D721Med (cell line): Measurements from ENCODE around the gene B2M.
A peak's percentile ranks its signal among the peaks of the same experiment; 100 is the strongest.
"Not testable (repeated sequence)": the region's sequence is repeated elsewhere in the genome, so short reads cannot be mapped to it uniquely, and the experiment has no call there.

ENCODE experiments used
- DNase-seq: peaks from one replicate; pipeline ENCODE4 v3.0.0; 2011; ENCODE audit warnings: low spot score; ENCODE audit not compliant: insufficient read length
- FAIRE-seq: peaks from 2 replicates; lab custom pipeline; 2011; peaks lifted over from hg19 to GRCh38; lab: Jason Lieb, UNC
- CTCF ChIP-seq: IDR thresholded peaks from 2 replicates; pipeline ENCODE4 v1.5.1; 2012; ENCODE audit warnings: mild to moderate bottlenecking, control low read depth; ENCODE audit not compliant: insufficient read depth; ENCODE audit errors: missing control alignments

B2M gene

GRCh38 chr15:44722011-44722410, 10.7 kb downstream of the B2M start:
- DNase-seq (no peak), FAIRE-seq (no peak)
- no peak for TF ChIP-seq CTCF

- FAIRE-seq = no peak
- no peak for DNase-seq
- no peak for TF ChIP-seq CTCF
Measured at GRCh38 chr15:44726136-44726535, 14.8 kb downstream of the B2M start.

- FAIRE-seq (no peak), DNase-seq (no peak)
- TF ChIP-seq CTCF = no peak
Measured at GRCh38 chr15:44726568-44727484, 15.5 kb downstream of the B2M start.

GRCh38 chr15:44727485-44728231, 16.3 kb downstream of the B2M start:
- FAIRE-seq = no peak
- no peak for TF ChIP-seq CTCF
- no peak for DNase-seq

GRCh38 chr15:44728232-44728575, 16.9 kb downstream of the B2M start:
- FAIRE-seq = not testable (repeated sequence)

GRCh38 chr15:44728576-44729407, 17.5 kb downstream of the B2M start:
- FAIRE-seq (peak; percentile 11), DNase-seq (peak; percentile 47)
- no peak for TF ChIP-seq CTCF

More at GRCh38 chr15:44728232-44728575, 16.9 kb downstream of the B2M start:
- not testable (repeated sequence) for DNase-seq
